ENCODE measurements around the gene ATE1. TPM values are rescaled to one million over a fixed set of nuclear protein-coding genes. Genes with fewer than 3 reads are reported as not detected.

Gene ATE1
- polyA plus RNA-seq, 1 experiment, result 17.9 TPM

DNA sequence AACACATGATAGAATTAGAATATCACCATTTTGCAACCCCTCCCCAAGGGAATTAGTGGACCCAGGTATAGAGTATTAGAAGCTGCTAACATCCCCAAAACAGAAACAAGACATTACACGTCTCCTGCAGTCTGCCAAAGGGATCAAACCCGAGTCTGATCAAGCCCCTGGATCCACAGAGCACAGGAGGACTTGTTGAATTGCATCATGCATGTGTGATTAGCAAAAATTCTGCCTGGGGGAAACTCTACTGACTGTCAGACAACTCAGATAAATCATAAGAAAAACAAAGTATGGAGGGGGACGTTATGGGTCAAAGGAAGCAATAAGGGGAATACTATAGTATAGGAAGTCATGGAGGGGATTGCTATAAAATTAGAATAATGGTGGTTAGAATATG is 212.8 kb downstream of the ATE1 start:
- no peaks in the 10 kb centered on the region for H3K9me3 ChIP-seq (ENCODE audit: control insufficient read depth, insufficient read depth, low read length)
- no peak for DNase-seq (ENCODE audit: low read depth, low spot score)
- no peak overlapping the region for H3K27ac ChIP-seq (ENCODE audit: low read depth, low read length)
- TF ChIP-seq, protein P1, sequence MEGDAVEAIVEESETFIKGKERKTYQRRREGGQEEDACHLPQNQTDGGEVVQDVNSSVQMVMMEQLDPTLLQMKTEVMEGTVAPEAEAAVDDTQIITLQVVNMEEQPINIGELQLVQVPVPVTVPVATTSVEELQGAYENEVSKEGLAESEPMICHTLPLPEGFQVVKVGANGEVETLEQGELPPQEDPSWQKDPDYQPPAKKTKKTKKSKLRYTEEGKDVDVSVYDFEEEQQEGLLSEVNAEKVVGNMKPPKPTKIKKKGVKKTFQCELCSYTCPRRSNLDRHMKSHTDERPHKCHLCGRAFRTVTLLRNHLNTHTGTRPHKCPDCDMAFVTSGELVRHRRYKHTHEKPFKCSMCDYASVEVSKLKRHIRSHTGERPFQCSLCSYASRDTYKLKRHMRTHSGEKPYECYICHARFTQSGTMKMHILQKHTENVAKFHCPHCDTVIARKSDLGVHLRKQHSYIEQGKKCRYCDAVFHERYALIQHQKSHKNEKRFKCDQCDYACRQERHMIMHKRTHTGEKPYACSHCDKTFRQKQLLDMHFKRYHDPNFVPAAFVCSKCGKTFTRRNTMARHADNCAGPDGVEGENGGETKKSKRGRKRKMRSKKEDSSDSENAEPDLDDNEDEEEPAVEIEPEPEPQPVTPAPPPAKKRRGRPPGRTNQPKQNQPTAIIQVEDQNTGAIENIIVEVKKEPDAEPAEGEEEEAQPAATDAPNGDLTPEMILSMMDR (IDR thresholded peaks at IDR 0.05; ENCODE audit: low read depth, low read length), result no peak
- no peak overlapping the region for H3K4me3 ChIP-seq (ENCODE audit: low read depth, low read length)
- no peaks in the 10 kb centered on the region for H3K27me3 ChIP-seq (ENCODE audit: control insufficient read depth, insufficient read depth, low read length)
- ChIA-PET CTCF (no interaction called here), POLR2A (no interaction called here)

DNA sequence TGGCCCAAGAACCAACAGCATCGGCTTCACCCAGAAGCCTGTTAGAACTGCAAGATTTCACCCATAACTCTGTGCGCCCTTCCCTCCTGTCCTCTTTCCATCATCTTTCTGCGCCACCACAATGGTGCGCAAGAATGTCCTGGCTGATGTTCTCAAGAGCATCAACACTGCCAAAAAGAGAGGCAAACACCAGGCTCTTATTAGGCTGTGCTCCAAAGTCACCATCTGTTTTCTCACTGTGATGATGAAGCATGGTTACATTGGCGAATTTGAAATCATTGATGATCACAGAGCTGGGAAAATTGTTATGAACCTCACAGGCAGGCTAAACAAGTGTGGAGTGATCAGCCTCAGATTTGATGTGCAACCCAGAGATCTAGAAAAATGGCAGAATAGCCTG is 214.3 kb downstream of the ATE1 start:
- Histone ChIP-seq H3K27me3 (ENCODE audit: control insufficient read depth, insufficient read depth, low read length) (no peaks in the 10 kb centered on the region), H3K27ac (ENCODE audit: low read depth, low read length) (no peak overlapping the region), H3K4me3 (ENCODE audit: low read depth, low read length) (no peak overlapping the region), H3K9me3 (ENCODE audit: control insufficient read depth, insufficient read depth, low read length) (no peaks in the 10 kb centered on the region; the same call in 1 of the 2 replicates)
- DNase-seq (ENCODE audit: low read depth, low spot score), result no peak
- ChIA-PET CTCF (no interaction called here), POLR2A (no interaction called here)
- TF ChIP-seq, protein P1 (IDR thresholded peaks at IDR 0.05; ENCODE audit: low read depth, low read length), result no peak

DNA sequence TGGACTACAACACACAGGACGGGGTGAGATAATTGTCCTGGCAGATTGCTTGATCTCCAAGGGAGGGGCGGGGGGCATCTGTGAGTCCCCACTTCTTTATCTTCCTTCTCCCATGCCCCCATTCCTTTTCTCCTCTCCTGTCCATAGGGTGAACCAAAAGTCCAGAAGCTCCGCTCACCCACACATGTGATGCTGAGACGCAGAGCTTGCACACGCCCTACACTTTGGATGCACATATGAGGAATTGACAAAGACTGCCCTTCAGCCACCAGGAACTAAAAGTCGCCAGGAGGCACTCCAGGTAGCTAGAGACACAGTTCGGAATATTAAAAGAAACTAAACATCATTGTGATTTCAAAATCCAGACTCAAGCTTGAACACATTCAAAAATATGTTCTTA is 216.9 kb downstream of the ATE1 start:
- CTCF ChIA-PET, result no interaction called here
- no peak for DNase-seq (ENCODE audit: low read depth, low spot score)
- H3K27ac ChIP-seq (ENCODE audit: low read depth, low read length), result no peak overlapping the region
- peaks cover 2% of the 10 kb centered on the region for H3K27me3 ChIP-seq (ENCODE audit: control insufficient read depth, insufficient read depth, low read length)
- H3K9me3 ChIP-seq (ENCODE audit: control insufficient read depth, insufficient read depth, low read length), result no peaks in the 10 kb centered on the region; the same call in 1 of the 2 replicates
- H3K4me3 ChIP-seq (ENCODE audit: low read depth, low read length), result no peak overlapping the region
- TF ChIP-seq, protein P1 (IDR thresholded peaks at IDR 0.05; ENCODE audit: low read depth, low read length), result no peak
- POLR2A ChIA-PET, result no interaction called here

DNA sequence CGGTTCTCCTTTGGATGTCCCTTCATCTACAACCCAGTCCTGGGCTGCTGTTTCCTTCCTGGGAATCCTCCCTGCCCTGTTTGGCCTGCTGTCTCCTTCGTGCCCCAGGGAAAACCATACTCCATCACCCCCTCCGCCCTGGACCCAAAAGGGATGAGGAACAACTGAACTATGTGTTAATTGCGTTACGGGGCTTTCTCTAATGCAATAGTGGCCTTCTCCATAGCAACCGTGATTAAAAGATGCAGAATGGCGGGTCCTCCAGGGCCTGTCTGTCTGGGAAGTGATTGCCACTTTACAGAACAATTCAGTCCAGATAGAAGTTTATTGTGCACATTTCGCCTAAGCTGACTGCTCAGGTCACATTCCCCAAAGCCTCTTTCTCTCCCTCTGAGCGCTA is 217.6 kb downstream of the ATE1 start:
- DNase-seq (ENCODE audit: low read depth, low spot score), result no peak

DNA sequence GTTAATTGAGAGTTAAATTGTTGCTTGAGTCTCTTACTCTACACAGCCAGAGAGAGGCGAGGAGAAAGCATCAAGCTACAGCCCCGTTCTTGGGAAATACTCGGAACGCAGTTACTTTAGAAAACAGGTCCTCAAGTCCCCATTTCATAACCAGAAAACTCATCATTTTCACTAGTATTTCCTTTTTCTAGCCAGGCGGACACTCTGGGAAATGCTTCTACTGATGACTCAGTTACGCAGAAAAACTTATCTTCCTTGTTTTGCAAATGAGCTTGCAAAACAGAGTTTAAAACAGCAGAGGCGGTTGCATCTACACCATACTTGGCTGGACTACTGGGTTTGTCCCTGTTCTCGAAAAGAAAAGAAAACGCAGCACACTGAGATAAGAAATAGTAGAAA is 218.2 kb downstream of the ATE1 start:
- DNase-seq (ENCODE audit: low read depth, low spot score), result no peak
- ChIA-PET POLR2A (no interaction called here), CTCF (interaction anchor here (0.6 to 0.7 kb wide), 2 partner anchors 14 to 273 kb away, joined by 4 to 10 read pairs; no protein-coding TSS in a partner anchor)
- TF ChIP-seq, protein P1 (IDR thresholded peaks at IDR 0.05; ENCODE audit: low read depth, low read length), result no peak
- Histone ChIP-seq H3K27ac (ENCODE audit: low read depth, low read length) (no peak overlapping the region), H3K27me3 (ENCODE audit: control insufficient read depth, insufficient read depth, low read length) (peaks cover 2% of the 10 kb centered on the region), H3K4me3 (ENCODE audit: low read depth, low read length) (no peak overlapping the region), H3K9me3 (ENCODE audit: control insufficient read depth, insufficient read depth, low read length) (no peaks in the 10 kb centered on the region; the same call in 1 of the 2 replicates)

More for the DNA sequence above, 217.6 kb downstream of the ATE1 start:
- no peak overlapping the region for H3K4me3 ChIP-seq (ENCODE audit: low read depth, low read length)
- ChIA-PET CTCF (no interaction called here), POLR2A (no interaction called here)
- no peak overlapping the region for H3K27ac ChIP-seq (ENCODE audit: low read depth, low read length)
- TF ChIP-seq, protein P1 (IDR thresholded peaks at IDR 0.05; ENCODE audit: low read depth, low read length), result no peak
- peaks cover 2% of the 10 kb centered on the region for H3K27me3 ChIP-seq (ENCODE audit: control insufficient read depth, insufficient read depth, low read length)
- no peaks in the 10 kb centered on the region; the same call in 1 of the 2 replicates for H3K9me3 ChIP-seq (ENCODE audit: control insufficient read depth, insufficient read depth, low read length)
